SKM-1 (cell line): ENCODE data around the gene DPCD.

Experiments used
- DNase-seq: peaks from one replicate; lab custom pipeline; 2025; ENCODE audit not compliant: unreplicated experiment; lab: John Stamatoyannopoulos, UW

DPCD gene

DNA sequence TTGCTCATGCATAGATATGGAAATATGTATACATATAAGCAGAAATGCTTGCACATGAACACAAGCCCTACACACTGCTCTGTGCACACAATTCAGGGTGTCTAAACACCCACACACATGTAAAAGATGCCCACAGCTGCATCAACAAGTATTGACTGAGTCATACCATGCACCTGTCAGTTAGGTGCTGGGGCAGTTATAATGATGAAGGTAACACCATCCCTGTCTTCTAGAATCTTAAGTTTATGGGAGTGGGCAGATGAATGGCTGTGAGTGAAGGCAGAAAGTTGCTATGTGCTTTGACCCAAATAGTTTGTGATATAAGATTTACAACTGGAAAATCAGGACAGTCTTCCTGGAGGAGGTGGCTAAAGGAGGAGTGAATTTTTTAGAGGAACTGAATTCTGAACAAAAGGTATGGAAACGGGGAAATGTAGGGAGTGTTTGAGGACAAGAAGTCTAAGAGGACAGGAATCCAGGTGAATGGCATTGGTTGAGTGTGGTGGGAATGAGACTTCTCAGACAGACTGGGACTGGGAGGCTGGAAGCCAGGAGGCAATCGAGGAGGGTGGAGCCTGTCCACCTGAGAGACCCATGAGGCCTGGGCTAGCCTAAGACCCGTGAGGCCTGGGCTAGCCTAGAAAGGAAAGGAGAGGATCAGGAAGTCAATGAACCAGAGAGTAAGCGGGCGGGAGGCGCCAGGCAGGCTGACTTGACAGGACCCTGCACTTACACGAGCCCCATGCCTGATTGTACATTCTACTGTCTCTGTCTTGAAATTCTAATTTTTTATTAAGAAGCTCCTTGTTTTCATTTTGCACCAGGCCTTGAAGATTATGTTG lies 20.7 kb upstream of the DPCD start:
- no peak for DNase-seq

DNA sequence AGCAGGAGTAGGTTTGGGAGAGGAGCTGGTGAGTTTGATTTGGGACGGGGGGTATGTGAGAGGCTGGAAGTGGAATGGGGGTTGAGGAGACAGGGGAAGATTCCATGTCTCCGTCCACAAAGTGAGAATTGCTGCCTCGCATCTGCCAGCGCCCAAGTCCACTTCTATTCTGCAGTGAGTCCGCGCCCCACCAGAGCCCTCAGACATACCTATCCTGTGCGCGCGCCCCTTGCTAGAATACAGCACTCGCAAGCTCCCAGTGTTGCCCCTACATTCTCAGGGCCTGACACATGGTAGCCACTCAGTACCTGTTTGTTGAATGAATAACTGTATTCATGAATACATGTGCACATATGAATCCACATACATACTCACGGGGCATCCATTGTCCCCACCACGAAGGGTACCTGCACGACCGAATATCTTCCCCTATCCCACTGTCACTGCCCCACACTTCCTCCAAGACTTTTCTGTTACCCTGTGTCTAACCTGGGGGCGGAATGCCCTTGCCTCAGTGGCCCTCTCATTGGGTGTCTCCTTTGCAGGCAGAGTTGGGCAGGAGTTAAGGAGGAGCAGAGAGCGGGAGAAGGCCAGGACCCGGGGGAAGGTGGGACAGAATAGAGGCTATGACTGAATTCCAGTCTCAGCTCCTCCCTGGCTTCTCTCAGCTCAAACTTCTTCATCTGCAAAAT lies 19.9 kb upstream of the DPCD start:
- DNase-seq = no peak

DNA sequence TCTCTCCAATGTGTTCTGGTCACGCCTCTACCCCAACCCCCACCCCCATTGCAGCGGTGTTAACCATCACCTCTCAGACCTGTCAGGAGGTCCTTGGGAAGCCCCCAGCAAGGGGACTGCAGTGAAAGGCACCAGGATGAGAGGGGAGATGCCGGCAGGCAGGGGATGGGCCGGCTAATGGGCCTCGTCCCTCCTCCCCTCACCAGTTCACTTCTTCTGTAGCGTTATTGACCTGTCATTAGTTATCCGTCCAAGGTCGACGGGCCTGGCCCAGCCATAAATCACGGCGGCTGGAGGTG lies 18.8 kb upstream of the DPCD start:
- DNase-seq = no peak

DNA sequence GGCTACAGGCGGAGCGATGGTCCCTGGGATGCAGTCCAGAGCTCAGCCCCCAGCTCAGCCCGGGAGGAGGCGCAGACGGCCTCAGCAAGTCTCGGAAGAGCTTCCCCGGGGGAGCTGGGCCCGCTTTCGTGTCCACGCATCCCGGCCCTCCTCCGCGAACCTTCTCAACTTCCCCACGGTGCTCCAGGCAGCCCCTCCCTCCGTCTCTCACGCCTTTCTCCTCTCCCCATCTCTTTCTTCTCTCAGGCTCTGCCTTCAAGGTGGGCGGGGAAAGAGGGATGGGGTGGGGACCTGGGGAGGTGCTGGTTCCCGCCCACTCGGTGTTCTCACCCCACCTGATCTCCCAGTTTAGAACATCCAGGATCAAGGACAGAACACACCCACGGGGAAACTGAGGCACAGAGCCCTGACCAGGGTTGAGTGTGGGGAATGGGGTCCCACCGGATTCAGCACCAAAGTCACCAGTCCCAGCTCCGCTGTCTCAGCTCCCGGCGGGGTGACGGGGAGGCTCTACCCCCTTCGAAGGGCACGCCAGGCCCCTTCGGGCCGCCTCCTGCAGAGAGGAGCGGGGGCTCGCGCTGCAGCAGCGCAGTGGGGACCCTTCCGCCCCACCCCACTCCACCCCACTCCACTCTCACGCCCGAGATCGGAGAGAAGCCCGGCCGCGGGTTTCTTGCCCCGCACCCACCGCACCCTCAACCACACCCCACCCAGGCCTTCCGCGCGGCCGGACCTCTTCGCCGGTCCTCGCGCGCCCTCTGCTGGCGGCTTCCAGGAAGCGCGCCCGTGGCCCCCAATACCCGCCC lies 18.3 kb upstream of the DPCD start:
- DNase-seq = peak; percentile 65

DNA sequence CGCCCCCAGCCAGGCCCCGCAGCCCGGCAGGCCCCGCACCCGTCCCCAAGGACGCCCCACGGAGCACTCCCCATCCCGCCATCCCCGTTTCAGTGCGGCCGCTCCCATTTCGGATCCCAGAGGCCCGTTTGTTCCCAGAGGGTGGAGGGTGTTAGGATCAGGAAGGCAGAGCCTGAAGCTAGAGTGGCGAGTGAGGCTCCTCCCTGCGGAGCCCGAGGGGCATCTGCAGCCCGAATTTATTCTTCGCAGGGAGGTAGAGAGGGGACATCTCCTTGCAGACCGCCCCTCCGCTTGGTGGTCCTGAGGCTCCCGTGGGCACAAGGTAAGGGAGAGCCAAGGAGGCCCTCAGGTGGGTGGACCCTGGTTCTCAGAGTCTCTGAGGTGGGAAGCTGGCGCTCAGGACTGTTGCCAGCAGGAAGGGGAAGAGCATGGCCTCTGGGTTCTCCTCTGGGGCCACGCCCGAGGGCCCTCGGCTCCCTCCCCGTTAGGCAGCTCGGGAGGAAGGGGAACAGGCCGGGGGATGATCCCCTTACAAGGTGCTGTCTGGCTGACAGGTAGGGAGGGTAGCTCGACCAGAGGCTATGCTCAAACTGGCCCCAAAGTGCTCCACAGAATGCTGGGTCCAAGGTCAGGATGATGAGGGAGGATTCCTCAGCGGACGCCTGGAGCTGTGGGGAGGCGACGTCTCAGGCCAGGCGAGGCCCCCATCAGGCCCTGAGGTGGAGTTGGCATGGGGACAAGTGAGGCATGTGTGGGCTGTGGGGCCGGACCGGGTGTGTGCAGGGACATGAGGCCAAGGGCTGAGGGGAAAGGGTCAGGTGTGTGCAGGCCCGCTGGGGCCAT lies 17.5 kb upstream of the DPCD start:
- peak; percentile 65 for DNase-seq

DNA sequence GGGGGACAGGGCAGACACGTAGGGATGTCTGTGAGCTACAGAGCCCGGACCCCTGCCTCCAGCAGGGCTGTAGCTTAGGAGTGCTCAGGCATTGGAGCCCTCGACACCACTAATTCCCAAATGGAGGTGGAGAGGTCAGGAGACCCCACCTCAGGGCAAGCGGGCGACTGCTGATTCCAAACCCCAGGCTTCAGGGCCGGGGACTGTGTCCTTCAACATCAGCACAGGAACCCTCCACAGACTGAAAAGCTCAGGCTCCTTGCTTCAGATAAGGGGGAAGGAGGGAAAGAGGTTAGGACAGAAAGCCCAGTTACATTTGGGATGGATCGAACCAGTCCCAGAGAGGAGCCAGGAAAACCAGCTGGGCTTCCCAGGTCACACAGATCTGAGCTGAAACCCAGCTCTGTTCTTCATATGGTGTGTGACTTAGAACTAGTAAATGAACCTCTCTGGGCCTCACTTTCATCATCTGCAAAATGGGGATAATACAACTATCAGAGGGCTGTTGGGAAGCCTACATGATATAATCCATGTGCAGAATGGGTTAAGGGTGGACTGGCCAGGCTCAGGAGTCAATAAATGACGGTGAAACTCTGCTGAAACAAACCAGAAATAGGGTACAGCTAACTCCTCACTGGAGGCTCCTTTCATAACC lies 16.7 kb upstream of the DPCD start:
- no peak for DNase-seq

DNA sequence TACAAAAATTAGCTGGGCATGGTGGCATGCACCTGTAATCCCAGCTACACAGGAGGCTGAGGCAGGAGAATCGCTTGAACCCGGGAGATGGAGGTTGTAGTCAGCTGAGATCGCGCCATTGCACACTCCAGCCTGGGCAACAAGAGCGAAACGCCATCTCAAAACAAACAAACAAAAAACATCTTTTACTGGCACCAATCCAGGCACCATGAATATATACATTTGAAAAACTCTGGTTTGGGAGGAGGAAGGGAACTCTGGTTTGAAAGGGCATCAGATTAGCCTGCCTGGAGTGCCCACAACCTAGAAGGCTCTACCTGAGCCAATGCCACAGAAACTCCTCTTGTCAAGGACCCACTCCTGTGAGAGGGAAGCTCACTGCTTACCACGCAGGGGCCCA lies 16.0 kb upstream of the DPCD start:
- DNase-seq = no peak

DNA sequence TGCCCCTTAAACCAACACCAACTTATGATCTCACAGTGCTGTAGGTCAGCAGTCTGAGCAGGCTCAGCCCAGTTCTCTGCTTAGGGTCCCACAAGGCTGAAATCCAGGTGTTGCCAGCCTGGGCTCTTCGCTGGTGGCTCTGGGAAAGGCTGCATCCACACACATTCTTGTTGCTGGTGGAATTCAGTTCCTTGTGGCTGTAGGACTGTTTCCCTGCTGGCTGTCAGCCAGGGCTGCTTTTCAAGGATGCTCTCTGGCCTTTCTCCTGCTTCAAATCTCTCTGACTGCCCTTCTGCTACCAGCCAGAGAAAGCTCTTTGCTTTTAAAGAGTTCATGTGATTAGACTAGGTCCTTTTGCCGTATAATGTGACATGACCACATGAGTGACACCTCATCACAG lies 15.3 kb upstream of the DPCD start:
- no peak for DNase-seq

DNA sequence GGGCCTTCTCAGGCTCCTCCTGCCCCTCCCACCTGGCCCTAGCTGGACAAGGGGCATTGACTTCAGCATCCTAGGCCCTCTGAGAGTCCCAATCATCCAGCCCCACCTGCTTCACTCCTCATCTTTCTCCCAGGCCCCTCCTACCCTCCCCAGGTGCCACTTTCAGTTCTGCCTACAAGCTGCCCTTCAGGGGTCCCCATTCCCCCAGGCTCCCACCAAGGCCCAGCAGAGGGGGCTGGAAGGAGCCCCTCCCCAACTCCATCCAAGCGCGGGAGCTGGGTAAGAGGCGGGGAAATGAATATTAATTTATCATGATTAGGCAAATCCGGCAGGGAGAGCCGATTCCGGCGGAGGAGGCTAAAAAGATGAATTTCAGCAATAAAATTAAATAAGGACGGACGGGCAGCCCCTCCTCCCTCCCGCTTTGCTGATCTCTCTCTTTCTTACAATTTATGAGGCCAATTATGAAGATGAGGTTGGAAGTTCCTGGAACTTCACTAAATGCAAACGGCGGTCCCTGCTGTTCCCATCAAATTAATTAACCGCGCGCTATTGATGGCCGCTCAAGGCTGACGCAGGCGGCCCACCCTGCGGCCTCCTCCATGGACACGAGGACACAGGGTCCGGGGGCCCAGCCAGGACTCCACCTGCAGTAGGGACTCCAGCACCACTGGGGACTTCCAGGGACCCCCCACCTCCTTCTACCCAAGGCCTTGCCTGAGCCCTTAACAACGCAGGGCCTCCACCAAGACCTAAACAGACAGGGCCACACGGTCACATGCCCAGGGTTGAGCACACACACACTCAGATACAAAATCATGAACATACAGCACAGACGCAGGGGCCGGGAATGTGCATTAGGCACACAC lies 14.0 kb upstream of the DPCD start:
- DNase-seq = no peak

DNA sequence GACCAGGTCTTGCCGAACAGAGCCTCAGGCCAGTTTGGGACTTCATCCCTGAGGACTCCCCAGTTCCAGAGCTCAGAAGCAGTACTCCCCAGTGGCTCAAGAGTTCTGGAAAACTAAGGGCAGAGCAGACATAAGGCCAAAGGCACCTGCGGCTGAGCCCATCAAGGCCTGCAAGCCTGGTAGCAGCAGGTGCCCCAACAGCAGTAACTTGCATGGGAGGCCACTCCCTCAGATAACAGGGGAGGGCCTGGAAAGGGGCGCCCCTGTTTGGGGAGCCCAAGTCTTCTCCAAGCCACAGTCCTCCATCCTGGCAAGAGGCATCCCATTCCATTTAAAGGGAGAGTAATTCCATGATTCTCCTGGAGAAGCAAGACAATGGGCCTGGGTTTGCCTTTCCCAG lies 13.0 kb upstream of the DPCD start:
- DNase-seq = no peak

DNA sequence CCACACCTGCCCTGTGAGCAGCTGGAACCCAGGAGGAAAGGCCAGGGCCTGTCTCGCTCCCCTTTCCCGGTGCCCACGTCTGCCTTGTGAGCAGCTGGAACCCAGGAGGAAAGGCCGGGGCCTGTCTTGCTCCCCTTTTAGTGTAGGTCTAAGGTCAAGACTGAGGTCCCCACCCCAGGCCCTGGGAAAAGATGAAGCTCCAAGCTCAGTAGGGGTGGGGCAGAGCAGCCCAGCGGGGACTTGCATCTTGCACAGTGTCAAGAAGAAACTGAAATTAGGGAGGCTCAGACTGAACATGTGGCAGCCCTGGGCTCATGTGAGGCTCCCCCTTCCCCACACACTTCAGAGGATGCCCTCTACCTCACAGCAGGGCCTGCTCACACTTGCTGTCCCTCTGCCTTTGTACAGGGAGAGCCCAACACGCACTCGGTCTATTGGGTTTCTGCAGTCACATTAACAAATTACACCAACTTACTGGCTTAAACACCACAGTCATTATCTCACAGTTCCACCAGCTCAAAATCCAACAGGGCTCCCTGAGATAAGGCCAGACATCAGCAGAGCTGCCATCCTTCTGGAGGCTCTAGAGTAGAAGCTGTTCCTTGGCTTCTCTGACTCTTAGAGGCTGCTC lies 12.4 kb upstream of the DPCD start:
- no peak for DNase-seq

DNA sequence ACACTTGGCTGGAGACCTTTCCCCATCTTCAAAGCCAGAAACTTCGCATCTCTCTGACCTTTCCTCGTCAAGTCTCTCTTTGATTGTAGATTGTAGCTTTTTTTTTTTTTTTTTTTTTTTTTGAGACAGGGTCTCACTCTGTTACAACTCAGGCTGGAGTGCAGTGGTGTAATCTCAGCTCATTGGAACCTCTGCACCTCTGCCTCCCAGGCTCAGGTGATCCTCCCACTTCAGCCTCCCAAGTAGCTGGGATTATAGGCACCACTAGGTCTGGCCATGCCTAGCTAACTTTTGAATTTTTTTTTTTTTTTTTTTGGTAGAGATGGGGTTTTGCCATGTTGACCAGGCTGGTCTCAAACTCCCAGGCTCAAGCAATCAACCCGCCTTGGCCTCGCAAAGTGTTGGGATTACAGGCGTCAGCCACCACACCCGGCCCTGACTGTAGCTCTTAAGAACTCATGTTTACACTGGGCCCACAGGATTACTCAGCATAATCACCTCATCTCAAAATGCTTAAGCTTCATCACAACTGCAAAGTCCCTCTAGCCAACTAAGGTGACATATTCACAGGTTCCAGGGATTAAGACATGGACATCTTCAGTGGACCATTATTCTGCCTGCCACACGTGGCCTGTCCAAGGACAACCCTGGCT lies 11.8 kb upstream of the DPCD start:
- DNase-seq = no peak

DNA sequence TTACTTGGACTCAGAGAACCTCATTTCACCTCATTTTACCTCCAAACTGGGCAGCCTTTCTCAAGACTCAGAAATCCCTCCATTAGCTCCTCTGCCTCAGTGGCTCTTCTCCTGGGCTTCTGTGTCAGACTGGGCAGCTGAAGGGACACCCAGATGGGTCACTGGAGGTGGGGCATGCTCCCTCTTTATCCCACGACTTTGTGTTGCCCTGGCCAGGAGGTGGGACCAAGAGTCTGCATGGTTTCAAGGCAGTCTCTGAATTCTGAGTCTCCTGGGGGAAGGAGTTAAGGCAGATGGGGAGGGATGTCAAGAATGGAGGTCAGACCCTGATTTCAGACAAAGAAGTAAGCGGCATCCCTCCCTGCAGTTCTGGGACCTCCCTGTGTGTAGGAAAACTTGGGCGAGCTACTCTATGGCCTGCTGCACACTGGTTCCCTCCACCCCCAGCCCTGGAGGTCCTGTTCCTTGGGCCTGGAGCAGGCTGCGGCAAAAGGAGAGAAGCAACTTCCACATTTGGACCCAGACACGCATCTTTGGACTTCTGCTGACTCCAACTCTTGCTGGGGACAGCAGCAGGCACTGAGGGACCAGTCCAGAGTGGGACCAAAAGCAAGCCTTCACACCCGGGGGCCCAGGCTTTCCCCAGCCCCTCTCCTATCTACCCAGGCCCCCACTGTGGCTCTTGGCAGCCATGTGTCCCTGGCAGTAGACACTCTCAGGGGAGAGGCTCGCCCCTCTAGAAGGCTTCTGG lies 10.8 kb upstream of the DPCD start:
- no peak for DNase-seq

DNA sequence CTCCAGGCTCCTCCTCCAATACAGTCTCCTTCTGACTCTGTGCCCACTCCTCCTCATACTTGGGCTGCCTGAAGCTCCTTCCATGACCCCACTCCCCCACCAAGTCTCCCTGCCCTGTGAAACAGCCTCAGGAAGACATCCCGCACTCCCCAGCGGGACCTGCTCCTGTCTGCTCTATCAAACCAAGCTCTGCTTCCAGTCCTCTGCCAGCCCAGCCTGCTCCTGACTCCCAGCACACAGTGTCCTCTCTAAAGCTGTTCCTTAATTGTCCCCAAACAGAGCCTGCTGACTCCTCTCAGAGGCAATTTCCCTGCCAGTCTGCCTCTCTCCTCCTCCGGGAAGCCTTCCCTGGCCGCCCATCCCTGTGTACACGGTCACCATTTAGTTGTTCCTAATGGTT lies 9.9 kb upstream of the DPCD start:
- DNase-seq = no peak

DNA sequence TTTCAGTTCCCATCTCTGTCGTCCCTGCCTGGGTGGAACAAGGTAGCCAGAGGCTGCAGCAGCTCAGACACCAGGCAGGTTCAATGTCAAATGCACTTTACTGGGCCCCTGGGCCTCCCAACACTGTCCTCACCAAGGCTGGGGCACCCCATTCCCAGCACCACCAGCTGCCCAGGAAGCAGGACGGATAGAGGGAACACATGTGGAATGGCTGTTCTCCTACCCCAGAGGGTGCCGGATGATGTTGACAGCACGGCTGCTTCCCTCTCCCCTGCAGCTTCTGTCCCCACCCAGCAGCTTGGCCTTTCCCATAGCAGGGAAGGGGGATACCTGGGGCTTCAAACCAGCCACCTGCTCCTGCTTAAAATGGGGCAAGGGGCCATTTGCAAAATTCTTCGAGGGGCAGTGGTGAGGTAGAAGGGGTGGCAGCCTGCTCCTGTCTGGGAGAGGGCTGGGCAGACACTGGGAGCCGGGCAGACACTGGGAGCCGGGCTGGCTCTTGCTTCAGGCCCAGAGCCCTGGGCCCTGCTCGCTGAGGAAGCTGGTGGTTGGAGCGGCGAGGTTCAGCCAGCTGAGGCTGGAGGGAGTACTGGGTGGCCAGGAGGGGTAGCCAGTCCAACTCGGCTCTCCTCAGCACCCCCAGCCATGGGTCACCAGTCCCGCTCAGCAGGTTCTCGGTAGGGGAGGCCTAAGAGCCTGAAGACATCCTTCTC lies 9.2 kb upstream of the DPCD start:
- DNase-seq = no peak

DNA sequence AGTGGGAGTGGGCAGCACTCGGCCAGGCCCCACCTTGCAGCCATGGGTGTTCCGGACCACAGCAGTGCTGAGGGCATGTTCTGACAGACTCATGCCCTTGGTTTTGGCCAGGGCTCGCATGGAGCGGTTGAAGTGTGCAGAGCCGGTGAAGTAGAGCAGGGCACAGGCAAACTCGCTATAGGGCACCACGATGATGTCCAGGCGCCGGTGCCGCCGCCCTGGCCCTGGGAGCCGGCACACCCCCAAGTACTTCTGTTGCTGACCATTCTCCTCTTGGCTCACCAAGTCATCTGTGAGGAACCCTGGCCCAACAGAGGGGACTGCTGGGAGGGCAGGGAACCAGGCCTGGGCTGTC lies 8.6 kb upstream of the DPCD start:
- DNase-seq = no peak
